ENCODE data around the gene CCDC71.

CCDC71 gene
- 8.0 to 21.3 reads per million in 2 donors for total RNA-seq

DNA sequence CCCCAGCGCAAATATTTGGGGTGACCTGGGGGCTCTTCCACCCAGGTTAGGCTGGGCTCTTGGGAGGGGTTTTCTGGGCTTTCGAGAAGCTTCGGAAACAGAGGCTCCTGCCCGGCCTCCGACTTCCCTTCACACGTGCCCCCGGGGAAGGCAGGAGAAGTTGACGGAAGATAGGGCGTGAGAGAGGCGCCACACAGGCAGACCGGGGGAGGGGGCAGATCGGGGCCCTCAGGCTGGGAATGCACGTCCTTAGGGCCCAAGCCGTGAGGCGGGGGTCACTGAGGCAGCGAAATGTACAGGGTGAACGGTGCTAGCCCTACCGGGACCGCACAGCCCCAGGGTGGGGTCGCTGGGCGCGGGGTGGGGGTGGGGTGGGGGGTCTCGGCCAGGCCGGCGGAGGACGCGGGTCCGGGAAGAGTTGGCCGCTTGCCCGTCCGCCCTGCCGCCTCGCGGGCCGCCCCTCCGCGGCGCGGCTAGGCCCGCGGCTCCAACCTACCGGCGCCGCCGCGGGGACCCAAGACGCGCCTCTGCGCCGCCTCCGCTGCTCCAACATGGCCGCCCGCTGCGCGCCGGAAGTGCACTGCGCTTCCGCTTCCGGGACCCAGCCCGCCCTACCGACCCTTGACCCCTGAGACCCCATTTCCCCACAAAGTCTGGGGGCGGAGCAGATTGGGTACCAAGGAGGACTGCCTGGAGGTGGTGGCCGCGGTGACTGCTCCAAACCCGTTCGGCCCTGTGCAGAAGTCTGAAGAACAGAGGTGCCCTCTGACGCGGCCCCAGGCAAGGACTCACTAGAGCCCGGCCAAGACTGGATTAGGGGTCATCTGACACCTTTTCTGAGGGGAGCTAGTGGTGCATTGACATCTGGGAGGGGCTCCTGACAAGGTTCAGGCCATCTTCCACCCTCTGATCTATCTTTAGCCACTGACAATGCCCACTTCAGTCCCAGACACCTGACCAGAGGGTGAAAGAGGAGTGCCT, at the start of gene CCDC71:
TSS of gene CCDC71 (minus strand) at position 561 of the 981 bp plus-strand sequence. CDS start 2,123 bp downstream, outside the sequence.
- peak; percentile 61 for DNase-seq

DNA sequence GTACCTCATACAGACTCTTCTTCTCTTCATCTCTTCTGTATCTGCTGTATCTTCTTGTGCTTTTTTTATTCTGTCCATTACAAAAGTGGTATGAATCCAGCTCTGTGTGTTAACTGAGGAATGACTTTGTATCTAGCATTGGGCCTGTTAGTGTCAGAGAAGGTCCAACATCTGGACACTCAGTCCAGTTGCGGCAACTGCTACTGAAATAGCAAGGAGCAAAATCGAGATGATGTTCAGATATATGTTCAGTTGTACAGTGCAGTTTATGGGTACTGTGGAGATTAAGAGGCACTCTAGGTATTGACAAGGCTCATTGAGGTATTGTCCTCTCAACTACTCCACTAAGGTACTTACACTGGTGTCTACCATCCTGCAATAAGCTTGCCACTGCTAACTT, 47.9 kb upstream of the CCDC71 start:
- no peak for DNase-seq

DNA sequence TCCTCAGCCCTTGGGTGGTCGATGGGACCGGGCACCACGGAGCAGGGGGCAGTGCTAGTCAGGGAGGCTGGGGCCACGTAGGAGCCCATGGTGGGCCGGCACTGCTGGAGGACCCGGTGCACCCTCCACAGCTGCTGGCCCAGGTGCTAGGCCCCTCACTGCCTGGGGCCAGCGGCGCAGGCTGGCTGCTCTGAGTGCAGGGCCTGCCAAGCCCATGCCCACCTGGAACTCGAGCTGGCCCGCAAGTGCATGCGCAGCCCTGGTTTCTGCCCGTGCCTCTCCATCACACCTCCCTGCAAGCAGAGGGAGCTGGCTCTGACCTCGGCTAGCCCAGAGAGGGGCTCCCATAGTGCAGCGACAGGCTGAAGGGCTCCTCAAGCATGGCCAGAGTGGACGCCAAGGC, 47.4 kb upstream of the CCDC71 start:
- DNase-seq = no peak

DNA sequence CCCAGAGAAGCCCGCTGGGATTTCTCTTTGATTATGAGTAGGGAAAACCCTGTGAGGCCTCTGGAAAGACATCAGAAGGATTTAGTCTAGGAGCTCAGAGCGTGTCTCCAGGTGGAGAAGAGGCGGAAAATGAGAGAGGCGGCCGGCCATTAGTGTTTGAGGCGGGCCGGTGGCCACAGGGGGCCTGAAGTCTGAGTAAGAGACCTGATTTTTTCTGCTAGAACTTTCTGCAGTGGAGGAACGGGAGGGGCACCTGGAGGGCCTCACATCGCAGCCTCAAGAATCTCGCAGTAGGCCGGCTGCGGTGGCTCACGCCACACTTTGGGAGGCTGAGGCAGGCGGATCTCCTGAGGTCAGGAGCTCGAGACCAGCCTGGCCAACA, 33.8 kb upstream of the CCDC71 start:
- DNase-seq = no peak

DNA sequence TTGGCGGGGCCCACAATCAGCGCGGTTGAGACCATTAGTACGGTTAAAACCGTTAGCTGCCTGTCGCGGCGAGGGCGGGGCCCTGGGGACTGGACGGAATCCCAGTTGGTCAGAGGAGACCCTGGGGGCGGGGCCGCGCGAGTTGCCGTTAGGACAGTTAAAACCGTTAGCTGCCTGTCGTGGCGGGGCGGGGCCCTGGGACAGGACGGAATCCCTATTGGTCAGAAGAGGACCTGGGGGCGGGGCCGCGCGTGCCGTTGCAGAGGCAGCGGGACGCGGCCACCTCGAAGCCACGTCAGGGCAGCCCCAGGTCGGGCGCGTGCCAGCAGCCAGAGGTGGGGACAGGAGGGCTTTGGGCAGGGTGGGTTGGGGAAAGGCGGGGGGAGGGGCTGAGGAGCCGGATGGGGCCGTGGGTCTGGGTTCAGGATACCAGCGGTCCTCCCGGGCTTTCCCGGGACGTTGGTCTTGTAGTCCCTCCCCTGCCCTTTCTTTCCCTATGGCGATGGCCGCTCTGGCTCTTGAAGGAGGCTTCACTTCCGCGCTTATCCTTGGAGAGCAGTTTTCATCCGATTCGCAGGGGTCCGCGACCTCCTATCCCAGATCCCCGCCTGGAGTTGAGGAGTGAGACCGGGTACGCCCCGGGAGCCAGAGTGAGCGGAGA, 33.2 kb upstream of the CCDC71 start:
- no peak for DNase-seq

DNA sequence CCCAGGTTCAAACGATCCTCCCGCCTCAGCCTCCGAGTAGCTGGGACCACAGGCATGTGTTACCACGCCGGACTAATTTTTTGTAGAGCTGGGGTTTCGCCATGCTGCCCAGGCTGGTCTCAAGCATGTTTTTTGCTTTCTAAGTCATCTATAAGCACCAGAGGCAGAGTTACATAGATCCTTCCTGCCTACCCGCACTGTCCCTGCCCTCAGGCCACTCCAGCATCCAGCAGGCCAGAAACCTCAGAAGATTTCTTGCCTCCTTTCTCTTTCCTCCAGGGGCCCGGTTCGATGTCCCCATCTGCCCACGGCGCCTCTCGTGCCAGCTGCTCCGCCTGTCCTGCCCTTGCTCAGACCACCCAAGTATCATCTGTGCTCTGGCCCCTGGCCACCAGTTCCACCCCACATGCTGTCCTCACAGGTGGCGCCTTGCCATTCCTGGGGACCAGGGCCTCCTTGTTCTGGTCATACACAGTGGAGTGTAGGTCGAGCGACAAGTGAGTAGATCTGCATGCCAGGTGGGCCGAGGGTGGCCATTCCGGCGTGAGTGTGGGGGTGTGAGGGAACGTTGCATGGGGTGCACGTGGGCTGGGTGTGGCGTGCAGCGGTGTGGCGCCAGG, 32.6 kb upstream of the CCDC71 start:
- no peak for DNase-seq

DNA sequence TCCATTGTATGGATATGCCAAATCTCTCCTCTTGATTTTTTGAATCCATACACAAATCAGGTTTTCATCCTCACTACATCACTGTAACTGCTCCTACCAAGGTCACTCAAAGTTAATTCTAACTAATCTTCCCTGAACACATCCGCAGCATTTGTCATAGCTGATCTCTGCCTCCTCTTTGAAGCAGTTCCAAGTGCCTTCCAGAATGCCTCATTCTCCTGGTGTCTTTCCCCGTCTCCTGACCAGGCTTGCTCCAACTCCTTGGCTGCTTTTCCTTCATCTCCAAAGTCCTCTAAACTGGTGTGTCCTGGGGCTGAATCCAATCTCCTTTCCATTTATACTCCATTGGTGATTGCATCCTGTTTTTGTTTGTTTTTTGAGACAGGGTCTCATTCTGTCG, 32.0 kb upstream of the CCDC71 start:
- no peak for DNase-seq

DNA sequence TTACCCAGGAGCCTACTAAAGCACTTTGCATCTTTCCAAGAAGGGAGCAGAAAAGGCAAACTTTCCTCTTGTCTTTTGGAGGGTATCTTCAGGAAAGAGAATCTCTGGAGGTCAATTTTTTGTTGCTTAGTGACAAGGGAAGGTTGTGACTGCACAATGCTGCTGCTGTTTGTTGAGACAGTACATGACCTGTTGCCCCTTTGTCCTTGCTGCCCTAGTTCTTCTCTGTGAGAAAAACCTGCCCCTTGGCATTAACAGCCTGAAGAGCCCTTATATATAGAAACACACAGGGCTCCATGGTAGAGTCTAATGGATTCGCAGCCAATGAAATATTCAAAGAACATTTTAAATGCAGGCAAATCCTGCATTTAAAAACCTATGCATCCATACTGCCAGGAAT, 25.6 kb upstream of the CCDC71 start:
- DNase-seq = no peak

DNA sequence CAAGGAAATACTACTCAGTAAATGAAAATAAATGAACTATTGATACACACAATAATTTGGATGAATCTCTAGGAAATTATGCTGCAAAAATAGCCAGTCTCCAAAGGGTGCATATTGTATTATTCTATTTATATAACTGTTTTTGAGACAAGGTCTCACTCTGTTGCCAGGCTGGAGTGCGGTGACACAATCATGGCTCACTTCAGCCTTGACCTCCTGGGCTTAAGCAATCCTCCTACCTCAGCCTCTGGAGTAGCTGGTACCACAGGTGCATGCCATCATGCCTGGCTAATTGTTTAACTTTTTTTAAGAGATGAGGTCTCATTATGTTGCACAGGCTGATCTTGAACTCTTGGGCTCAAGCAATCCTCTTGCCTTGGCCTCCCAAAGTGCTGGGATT, 17.7 kb upstream of the CCDC71 start:
- DNase-seq = no peak

DNA sequence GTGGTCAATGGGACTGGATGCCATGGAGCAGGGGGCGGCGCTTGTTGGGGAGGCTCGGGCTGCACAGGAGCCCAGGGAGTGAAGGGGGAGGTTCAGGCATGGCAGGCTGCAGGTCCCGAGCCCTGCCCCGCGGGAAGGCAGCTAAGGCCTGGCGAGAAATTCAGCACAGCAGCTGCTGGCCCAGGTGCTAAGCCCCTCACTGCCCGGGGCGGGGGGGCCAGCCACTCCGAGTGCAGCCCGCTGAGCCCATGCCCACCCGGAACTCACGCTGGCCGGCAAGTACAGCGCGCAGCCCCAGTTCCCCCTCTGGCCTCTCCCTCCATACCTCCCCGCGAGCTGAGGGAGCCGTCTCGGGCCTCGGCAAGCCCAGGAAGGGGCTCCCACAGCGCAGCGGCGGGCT, 16.6 kb upstream of the CCDC71 start:
- no peak for DNase-seq

DNA sequence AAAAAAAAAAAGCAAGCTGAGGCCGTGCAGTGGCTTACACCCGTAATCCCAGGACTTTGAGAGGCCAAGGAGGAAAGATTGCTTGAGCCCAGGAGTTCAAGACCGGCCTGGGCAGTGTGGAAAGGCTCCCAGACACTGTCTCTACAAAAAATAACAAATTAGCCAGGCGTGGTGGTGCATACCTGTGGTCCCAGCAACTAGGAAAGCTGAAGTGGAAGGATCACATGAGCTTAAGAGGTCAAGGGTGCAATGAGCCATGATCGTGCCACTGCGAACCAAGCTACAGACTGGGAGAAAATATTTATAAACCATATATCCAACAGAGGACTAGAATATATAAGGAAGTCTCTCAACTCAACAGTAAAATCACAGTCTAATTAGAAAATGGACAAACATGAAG, 15.2 kb upstream of the CCDC71 start:
- DNase-seq = no peak

DNA sequence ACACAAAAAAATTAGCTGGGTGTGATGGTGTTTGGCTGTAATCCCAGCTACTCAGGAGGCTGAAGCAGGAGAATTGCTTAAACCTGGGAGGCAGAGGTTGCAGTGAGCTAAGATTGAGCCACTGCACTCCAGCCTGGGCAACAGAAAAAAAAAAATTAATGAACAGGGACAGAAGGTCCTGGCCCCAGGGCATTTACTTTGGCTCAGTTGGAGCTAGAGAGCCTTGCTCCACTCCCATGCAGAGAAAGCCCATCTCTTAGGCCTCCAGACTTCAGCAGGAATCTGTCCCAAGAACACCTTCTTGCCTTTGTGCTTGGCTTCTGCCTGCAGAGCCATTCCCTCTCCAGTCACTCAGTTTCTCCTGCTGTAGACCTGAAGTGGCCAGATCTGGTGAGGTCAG, 14.0 kb upstream of the CCDC71 start:
- no peak for DNase-seq

DNA sequence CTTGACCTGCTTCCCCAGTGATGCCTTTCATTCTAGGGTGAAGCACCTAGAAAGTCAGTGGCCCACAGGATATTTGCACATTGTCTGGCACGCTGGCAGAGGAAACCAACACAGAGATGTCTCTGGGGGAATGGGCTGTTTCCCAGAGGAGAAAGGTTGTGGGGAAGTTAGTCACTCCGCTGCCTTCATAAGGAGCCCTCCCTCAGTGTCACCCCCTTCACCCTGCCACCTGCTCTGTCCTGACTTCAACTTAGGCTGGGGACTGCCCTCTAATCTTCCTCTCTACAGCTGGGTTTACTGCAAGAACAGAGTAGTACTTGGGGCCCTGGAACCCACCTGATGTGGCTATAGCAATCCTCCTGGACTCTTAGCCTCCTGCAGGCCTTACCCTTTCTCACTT, 10.9 kb upstream of the CCDC71 start:
- no peak for DNase-seq

DNA sequence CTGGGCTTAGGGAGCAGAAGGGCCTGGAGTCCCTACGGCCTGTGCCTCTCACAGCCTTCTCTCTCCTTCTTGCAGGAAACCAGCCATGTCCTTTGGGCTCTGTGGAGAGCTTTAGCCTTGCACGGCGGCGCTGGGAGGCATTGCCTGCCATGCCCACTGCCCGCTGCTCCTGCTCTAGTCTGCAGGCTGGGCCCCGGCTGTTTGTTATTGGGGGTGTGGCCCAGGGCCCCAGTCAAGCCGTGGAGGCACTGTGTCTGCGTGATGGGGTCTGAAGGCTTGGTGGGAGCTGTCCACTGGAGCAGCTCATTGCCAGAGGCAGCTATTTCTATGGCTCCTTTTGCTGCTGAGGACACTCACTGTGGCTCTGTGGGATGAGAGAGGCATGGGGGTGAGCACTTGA, 9.4 kb upstream of the CCDC71 start:
- no peak for DNase-seq

DNA sequence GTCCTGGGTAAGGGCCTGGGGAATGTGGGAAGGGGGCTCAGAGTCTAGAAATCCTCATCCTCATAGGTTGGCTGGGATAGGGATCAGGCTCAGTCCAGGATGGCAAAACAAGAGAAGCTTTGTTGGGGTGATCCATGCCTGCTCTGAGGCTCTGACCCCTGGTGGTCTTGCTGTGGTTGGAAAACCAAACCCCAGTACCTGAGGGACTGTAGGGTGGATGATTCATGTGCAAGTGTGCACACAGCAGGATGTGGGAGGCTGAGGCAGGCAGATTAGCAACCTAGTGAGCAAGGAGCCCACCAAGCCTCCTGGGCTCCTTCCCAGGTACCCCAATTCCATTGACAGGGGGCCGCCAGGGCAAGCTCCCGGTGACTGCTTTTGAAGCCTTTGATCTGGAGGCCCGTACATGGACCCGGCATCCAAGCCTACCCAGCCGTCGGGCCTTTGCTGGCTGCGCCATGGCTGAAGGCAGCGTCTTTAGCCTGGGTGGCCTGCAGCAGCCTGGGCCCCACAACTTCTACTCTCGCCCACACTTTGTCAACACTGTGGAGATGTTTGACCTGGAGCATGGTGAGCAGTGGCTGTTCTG, 8.4 kb upstream of the CCDC71 start:
- DNase-seq = no peak

DNA sequence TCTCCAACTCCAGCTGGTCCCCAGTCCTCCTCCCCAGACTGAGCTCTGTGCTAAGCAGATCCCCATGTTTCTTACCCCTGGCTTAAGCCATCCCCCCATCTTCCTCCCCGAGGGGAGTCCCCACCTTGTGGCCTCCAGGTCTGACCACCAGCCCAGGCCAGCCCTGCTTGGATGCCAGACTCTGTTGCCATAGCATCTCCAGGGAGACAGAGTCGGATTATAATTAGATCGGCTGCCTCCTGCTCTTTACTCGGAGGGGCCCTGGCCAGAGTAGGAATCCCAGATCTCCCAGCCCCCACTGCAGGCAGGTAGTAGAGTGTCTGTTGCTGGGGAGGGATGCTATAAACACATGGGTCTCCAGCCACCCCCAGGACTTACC, 7.7 kb upstream of the CCDC71 start:
- DNase-seq = no peak

DNA sequence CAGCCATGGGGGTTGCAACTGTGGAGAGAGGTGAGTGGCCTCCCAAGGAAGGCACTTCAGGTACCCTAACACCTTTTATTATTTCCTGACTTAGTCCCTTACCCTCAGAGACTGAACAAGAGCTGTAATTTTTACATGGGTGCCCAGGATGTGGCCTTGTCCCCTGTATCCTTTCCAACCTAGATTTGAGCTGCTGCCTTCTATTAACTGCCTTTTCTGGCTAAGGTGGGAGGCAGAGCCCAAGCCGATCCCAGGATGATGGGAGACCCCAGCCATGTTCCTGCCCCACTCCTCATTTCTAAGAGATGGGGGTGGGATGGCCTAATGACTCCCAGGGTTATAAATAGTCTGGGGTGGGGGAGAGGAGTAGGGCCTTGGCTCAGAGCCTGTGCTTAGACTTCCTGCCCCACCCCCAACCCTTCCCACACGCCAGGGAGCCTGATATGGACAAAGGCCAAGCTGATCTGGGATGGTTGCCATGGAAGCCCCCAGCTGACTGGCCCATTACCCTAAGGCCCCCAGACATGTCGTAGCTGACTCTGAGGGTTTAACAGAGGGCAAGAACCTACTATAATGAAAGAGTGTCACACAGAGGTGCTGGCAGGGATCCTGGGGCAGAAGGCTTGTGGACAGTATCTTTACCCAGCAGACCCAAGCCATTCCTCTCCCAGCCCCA, 7.1 kb upstream of the CCDC71 start:
- DNase-seq = no peak

DNA sequence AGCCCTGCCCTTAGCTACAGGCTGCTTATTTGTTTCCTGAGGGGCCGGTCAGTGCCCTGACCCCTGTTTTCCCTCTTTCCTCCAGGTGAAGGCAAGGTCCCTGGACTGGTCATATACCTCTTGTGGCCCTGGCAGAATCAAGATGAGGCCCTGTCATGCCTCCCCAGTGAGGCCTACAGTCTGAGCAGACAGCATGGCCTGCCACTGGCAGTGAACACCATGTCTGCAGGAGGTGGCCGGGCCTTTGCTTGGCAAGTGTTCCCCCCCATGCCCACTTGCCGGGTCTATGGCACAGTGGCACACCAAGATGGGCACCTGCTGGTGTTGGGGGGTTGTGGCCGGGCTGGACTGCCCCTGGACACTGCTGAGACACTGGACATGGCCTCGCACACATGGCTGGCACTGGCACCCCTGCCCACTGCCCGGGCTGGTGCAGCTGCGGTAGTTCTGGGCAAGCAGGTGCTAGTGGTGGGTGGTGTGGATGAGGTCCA, 6.5 kb upstream of the CCDC71 start:
- DNase-seq = no peak

DNA sequence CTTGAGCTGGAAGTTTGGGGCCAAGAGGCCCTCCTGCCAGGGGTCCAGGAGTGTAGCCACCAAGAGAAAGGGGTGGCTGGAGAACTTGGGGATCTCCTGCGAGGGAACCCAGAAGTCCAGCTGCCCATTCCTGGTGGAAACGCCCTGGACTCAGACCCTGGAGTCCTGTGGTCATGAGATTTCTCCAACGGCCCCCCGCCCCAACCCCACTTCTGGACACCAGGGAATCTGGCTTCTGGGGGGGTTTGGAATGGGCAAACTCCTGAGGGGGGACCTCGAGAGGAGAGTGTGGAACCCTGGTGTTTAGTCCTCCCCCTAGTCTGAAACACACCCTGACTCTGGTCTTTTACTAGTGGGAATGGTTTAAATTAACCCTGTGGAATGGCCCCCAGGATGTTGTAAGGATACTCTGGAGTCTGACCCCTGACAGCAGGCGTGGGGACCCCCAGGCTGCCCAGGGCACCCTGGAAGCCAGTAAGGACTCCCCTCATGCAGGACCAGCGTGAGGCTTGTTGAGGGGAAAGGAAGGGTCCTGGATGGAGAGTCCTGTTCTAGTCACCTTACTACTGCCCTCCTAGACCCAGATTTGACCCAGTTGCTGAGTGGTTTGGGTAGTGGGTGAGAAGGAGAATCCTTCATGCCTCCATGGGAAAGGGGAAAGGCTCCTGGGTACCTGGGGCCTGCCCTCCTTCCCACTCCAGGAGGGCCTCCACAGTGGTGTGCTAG, 5.8 kb upstream of the CCDC71 start:
- no peak for DNase-seq

DNA sequence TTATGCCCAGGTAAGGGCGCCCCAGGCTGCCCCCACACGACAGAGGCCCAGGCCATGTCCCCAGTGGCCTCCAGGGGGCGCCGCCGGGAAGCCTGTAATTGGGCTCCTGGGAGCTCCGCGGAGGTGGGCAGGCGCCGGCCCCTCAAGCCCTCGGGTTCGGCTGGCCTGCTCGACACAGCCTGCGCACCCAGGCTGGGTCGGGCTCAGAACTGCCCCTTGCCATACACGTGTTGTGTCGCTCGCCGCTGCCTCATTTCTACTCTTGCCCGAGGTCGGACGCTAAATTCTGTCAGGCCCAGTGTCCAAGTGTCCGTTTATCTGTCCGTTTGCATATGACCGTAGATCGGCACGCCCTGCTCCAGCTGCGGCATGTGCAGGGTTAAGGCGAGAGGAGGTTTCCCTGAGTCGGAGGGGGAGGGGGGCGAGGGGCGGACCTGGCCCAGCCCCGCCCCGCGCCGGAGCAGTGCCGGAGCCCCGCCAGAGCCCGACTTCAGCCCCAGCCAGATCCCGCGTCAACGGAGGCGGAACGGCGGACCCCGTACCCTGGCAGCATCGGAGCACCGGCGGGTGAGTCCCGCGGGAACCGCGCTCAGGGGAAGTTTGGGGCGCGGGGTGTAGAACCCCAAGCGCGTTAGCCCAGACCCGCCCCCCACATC, 5.1 kb upstream of the CCDC71 start, which contains the start of gene KLHDC8B:
TSS of gene KLHDC8B (plus strand) at position 480 of the 656 bp plus-strand sequence. CDS start 1,172 bp downstream, outside the sequence.
- peak; percentile 83 for DNase-seq

DNA sequence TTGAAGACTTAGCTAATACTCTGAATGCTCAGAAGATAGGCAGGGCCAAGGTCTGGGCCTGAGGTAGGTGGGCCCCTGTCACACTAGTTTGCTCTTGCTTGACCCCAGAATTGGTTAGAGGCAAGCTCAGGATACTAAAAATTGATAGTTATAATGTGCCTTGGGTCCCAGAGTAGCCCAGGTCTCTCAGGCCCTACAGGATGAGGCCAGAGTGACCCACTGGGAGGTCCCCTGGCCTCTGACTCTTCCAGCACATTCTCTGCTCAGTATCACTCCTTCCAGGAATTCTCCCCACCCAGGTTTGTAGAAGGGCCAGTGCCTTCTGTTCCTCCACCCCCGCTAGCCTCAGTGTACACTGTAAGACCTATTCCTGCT, 4.6 kb upstream of the CCDC71 start:
- no peak for DNase-seq
